ENCODE results near the gene HNRNPH2.

HNRNPH2 gene

DNA sequence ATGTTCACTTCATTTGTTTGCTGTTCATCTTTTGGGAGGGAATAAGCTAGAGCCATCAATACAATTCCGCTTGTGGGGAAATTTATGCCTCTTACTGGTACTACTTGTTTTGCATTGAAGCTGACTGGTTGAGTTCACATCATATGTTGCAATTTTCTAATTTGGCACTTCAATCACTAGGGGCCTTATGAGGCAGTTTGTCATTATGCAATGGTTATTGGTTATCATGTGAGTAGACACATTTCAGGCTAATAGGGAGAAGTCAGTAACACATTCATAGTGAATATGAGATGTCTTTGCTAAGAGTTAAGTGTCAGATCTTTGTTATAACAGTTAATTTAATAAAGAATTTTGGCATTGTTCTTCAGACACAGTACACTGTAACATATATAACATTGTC, 12.2 kb upstream of the HNRNPH2 start:
- DNase-seq (ENCODE audit: low spot score) (no peak), FAIRE-seq (no peak)

DNA sequence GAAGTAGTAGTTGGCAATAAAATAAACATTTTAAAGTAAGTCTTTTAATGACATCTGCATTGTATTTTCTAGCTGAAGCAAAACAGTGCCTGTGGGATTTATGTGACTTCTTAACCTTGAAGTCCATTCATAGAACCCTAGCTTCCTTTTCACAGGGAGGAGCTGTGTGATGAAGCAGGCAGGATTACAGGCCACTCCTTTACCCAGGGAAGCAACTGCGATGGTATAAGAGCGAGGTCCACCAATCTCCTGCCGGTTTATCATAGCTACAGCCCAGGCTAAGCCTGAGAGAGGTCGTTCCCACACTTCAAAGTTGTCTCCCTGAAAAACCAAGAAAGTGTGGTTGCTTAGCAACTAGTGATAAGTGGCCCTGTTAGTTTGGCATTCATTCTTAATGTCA, 10.2 kb upstream of the HNRNPH2 start:
- no peak for DNase-seq (ENCODE audit: low spot score)
- FAIRE-seq: no peak

DNA sequence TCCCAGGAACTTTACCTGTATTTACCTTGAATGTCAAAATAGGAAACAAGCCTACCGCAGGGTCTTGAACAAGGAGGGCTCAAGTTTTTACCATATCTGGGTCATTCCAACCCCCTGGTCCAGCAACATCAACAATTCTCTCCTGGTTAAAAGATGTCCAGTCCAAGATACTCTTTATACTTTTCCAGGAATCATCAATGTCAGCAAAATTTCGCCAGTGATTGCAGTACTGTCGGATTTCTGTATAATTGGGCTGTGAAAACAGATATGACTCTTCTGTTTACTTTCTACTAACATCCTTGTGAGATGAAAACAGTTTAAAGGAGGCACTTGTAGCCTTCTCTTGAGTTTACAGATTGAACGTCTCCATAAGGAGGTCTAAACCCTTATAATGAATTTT, 9.3 kb upstream of the HNRNPH2 start:
- DNase-seq (ENCODE audit: low spot score): no peak

DNA sequence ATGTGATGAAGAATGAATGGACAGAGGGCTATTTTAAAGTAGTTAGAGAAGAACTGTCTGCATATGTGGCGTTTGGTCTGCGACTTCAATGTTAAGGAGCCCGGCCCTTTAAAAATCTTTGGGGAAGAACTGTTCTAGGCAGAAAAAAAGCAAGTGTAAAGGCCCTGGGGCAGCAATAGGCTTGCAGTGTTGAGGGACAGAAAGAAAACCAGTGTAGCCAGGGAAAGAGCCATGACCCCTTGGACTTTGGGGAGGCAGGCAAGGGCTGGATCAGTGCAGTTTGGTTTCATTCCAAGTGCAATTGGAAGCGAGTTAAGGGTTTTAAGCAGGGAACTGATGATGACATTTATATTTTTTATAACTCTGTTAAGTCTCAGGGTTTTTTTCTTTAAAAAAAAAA, 8.2 kb upstream of the HNRNPH2 start:
- FAIRE-seq: no peak
- DNase-seq (ENCODE audit: low spot score): no peak

More for the DNA sequence above, 9.3 kb upstream of the HNRNPH2 start:
- FAIRE-seq: no peak

DNA sequence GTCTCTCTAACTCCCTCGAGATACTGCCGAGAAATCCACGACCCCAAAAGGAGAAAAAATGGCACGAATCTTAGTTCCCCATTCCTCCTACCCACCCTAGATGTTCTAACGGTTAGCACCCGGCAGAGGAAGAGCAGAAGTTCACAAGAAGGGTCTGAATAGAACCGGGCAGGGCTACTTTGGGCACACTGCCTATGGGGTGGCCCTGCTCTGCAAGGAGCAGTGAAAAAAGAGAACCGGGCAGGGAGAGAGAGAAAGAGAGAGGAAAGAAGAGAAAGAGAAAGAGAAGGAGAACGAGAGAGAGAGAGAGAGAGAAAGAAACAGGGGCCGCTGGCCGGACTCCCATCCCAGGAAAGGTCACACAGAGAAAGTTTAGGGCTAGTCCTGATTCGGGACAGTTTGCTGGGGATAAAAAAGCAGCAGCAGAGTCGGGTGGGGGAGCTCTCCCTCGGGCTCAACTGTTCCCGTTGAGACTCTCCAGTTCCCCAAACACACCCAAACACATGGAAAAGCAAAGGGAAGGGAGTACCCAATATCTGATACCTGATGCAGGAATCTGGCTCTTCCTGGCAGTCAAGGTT, 765 bp upstream of the HNRNPH2 start:
- FAIRE-seq (no peak), DNase-seq (ENCODE audit: low spot score) (no peak)

DNA sequence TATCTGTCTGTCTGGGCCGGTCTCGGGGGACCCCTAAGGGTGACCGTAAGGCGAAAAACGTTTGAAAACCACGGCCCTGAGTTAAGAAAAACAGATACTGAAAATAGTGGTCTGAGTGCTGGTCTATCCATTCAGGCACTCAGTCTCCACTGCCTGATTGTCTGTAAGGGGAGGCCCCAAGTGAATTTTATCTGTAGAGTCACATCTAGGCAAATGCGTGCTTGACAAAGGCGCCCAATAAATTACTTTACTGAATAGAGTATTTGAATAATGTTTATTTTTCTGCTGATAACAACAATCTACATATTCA, 465 bp downstream of the HNRNPH2 start:
- FAIRE-seq: no peak
- DNase-seq (ENCODE audit: low spot score): no peak

DNA sequence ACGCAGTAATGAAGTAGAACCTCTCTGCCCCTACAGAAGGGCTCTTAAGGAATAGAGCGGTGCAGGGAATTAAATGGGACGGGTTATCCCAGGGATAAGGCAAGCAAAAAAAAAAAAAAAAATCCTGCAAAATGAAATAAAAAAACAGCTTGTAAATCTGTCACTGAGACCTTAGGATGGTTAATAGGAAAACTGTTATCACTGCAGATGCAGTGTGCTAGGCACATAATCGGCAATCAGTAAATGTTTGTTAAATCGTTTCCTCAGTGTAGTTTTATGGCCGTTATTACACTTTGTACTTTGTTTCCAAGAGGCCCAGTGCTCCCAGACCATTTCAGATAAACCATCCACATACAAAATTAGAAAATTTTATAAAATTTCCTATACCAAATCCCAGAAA, 1.0 kb downstream of the HNRNPH2 start:
- FAIRE-seq: no peak
- no peak for DNase-seq (ENCODE audit: low spot score)

DNA sequence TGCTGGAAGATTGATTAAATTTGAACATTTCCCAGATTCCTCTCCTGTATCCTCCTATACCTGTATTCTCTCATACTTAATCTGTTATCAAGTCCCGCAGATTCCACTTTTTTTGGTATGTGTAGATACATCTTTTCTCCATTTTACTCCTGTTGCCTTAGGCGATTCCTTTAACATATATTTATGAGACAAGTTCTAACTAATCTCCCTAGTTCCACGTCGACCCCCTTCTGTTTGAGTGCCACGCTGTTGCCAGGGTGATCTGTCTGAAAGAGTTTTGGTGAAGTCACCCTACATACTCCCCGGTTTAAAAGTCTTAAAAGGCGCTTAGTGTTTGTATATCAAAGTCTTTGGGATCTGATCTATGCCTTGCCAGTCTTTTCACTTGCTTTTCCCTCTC, 2.4 kb downstream of the HNRNPH2 start:
- FAIRE-seq (no peak), DNase-seq (ENCODE audit: low spot score) (no peak)

DNA sequence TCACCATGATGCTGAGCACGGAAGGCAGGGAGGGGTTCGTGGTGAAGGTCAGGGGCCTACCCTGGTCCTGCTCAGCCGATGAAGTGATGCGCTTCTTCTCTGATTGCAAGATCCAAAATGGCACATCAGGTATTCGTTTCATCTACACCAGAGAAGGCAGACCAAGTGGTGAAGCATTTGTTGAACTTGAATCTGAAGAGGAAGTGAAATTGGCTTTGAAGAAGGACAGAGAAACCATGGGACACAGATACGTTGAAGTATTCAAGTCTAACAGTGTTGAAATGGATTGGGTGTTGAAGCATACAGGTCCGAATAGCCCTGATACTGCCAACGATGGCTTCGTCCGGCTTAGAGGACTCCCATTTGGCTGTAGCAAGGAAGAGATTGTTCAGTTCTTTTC, 4.0 kb downstream of the HNRNPH2 start:
- FAIRE-seq (no peak), DNase-seq (ENCODE audit: low spot score) (no peak)

DNA sequence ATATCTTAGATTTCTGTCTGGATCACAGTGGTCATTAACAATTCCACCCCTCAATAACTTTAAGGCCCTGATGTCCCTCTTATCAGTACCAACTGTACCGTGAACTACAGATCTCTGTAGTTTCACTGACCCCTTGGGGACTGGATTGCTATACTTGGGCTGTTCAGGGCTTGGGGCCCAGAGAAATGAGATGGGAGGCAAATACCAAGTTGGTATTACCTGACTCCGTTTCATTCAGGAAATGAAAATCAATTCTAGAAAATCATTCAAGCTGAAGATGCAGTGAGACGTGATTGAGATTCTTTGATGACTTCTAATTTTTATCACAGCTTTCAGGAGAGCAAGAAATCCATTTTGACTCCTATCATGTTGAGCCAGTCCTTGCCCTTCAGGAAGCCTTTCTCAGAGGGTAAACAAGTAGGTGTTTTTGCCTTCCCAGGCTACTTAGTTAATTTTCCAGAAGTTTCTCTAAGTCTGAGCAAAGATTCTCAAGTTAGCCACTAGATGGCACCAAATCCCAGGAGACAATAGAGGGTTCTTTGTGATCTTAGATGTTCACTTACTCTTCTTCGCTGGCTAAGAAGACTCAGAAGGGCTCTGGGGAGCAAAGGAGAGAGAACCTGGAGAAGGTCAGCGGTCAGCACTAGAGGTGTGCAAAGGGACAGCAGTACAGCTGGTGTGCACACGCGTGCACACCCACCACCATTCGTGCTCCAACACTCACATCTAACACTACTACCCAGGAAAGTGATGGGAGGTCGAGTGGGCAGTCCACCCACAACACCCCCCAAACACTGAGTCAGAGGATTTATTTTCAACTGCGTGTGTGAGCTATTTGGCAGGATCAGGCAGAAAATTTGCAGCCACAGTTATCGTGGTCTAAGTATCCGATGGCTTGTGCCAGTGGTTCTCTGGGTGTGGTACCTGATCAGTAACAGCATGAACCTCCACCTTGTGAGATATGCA, 7.4 kb downstream of the HNRNPH2 start:
- peak; percentile 44 for DNase-seq (ENCODE audit: low spot score)
- FAIRE-seq: no peak

DNA sequence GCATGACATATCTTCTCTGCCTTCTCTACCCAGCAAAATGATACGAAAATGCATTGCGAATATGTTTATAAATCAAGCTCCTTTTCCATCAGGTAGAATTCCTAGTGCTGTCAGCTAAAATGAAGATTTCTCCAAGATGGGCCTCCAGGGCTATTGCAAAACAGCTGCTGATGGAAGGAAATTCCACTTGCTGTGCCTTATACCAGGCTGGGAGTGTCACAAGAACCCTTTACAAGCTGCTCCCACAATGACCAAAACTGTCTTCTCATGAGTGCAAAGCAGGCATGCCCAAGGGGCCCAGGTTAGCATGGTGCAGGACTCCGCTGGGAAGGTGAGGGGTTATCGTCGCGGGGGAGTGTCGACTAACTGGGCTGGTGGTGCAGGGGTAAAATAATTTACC, 8.7 kb downstream of the HNRNPH2 start:
- no peak for FAIRE-seq
- no peak for DNase-seq (ENCODE audit: low spot score)

DNA sequence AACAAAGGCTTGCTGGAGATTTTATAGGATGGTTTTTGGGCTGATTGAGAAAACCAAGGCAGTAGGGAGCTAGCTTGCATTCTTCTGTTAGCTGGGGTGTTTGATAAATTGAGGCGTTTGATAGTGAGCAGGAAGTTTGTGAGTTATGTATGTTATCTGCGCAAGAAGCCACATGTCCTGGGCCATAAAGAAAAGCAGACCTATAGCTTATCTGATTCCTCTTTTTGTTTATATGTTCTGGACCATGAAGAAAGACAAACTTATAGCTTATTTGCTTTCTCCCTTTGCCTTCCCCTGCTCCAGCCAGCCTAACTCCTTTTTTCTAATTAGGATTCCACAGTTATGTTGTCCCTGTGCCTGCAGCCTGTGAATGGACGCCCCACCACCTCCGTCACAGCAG, 9.2 kb downstream of the HNRNPH2 start:
- FAIRE-seq (no peak), DNase-seq (ENCODE audit: low spot score) (no peak)

DNA sequence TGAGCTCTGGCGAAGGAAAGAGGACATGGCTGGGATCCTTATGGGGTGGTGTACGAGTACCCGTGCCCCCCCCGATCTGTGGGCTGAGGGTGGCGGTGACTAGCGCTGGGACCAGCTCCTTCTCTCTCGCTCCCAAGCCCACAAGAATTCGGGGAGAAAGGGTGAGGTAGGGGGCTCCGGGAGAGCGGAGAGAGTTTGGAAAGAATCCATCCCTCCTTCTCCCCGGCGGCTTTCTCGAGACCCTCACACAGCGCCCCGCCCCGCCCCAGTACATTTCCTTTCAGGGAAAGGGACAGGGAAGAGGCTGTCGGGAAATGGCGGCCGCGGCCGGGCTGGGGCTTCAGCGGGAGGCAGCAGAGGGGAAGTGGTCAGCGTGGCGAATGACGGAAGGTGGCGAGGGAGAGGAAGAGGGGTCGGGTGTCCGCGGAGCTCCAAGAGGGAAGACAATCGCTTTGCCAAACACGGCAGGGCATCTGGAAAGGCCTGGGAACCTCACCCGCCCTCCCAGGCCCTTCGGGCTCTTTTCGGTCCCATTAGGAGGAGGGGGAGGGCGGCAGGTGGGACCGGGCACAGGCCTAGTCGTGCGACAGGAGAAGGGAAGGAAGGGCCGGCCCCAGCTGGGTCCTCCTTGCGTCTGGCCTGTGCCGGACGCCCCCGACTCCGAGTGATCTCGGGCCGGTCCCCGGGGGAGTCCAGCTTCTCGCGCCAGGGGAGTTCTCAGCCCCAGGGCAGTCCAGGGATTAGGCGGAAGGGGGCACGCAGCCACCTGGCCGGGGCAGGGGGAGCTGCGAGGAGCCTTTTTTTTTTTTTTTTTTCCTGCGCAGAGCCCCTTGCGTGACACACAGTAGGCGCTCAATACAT, 10.2 kb downstream of the HNRNPH2 start:
- DNase-seq (ENCODE audit: low spot score) (peak; percentile 45), FAIRE-seq (no peak)

DNA sequence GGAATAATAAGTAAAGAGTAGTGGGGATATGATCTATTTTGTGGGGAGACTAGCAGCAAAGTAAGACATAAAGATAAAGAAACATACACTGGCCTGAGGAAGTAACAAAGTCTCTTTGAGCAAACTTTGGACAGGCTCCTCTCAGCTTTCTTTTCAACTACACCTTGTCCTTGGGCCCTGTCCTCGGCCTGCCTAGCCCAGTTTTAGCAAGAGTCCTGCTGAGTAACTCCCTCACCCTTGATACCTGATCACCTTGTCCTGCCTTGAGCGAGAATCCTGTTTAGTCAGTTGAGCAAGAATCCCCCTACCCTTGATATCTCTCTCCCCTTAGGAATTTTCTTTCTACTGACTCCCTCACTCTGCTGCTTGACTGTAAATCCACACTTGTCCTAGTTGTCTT, 11.5 kb downstream of the HNRNPH2 start:
- FAIRE-seq (no peak), DNase-seq (ENCODE audit: low spot score) (no peak)

DNA sequence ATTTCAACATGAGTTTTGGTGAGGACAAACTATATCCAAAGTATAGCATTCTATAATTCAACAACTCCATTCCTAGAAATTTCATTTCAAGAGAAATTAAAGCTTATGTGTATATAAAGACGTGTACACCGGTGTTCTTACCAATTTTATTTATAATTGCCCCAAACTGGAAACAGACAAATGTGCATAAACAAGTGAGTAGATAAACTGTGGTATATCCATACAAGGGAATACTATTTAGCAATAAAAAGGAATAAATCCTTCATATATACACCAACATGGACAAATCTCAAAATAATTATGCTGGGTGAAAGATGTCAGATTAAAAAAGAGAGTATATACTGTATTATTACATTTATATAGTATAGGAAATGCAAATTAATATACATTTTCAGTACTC, 19.9 kb downstream of the HNRNPH2 start:
- FAIRE-seq: no peak

DNA sequence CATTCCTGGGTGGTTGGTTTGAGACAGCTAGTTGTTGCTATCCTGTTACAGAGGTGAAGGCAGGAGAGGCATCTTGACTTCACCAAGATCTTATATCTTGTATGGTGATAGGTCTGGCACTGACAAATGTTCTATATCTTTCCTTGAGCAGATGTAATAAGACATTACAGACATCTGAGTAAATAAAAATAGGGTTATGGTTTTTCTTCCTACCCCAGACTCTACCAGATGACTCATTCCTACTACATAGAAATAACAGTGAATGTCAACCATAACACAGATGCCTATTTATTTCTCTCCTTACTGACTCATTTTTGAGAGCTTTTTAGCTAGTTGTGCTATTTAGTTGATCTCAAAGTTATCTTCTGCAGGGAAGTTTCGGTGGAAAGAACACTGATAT, 21.9 kb downstream of the HNRNPH2 start:
- DNase-seq (ENCODE audit: low spot score) (no peak), FAIRE-seq (no peak)

More for the DNA sequence above, 19.9 kb downstream of the HNRNPH2 start:
- DNase-seq (ENCODE audit: low spot score): no peak

DNA sequence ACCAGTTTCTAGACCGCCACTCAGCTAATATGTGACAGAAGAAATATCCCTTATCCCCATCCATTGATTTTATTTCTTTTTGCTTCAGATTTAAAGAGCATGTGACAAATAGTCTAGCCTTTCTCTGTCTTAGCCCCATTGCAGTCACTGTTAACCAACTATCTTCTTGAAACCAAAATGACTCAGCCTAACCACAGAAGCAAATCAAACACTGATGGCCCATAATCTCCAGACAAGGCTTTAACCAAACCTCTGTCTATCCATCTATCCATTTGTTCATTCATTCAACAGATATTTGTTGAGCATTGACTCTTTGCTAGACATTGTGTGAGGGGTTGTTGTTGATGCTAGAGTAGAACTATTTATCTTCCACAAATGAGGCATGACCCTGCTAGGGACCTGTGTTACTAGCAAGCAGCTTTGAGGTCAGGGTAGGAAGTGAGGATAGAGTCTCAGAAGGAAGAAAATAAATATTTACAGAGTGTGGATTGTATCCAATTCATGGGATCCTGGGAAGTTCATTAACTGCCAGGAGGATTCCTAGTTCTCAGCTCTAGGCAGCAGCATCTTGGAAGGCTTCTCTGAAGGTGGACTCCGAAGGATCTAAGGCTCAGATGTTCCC, 22.5 kb downstream of the HNRNPH2 start:
- no peak for FAIRE-seq
- DNase-seq (ENCODE audit: low spot score): no peak

DNA sequence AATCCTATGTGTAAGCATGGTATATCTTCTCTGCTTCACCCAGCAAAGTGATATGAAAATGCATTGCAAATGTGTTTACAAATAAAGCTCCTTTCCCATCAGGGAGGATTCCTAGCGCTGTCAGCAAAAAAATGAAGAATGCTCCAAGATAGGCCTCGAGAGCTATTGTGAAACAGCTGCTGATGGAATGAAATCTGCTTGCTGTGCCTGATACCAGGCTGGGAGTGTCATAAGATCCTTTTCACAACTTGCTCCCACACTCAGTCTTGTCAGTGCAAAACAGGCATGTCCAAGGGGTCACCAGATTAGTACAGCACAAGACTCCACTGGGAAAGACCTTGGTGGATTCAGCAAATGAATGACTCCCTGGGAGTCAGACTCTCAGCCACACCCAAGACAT, 34.1 kb downstream of the HNRNPH2 start:
- no peak for FAIRE-seq

DNA sequence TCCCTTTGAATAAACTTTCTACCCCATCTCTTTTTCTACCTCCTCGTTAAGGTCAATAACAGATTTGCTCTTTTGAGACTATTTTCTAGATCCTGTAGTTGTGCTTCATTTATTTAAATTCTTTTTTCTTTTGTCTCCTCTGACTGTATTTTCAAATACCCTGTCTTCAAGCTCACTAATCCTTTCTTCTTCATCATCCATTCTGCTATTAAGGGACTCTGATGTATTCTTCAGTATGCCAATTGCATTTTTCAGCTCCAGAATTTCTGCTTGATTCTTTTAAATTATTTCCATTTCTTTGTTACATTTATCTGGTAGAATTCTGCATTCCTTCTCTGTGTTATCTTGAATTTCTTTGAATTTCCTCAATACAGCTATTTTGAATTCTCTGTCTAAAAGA, 41.3 kb downstream of the HNRNPH2 start:
- DNase-seq (ENCODE audit: low spot score): no peak
- FAIRE-seq: no peak

More for the DNA sequence above, 34.1 kb downstream of the HNRNPH2 start:
- no peak for DNase-seq (ENCODE audit: low spot score)

DNA sequence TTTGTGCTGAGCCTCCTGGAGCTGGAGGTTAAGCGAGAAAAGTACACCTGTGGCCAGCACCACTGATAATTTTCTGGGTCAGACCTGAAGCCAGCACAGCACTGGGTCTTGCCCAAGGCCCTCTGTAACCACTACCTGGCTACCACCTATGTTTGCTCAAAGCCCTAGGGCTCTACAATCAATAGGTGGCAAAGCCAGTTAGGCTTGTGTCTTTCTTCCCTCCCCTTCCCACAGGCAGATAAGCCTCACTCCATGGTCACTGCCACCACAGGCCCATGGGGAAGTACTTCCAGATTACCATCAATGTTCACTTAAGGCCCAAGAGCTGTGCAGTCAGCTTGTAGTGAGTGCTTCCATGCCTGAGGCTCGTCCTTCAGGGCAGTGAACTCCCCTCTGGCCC, 42.1 kb downstream of the HNRNPH2 start:
- FAIRE-seq: no peak

DNA sequence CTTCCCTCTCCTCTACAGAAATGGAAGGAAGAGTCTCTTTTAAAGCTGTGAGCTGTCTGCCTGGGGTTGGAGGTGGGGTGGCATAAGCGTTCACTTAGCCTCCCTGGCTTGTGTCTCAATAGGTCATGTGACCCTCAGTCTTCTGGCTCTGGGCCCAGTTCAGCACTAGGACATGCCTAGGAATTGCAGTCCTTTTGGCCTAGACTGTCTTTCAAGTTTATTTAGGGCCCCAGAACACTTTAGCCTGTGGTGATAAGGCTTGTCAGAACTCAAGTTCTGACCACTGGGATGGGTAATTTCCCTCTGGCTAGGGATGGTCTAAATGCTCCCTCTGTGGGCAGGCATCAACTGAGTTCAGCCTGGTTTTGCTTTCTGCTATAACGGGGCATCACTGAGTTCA, 42.9 kb downstream of the HNRNPH2 start:
- no peak for FAIRE-seq
- no peak for DNase-seq (ENCODE audit: low spot score)

More for the DNA sequence above, 42.1 kb downstream of the HNRNPH2 start:
- no peak for DNase-seq (ENCODE audit: low spot score)

DNA sequence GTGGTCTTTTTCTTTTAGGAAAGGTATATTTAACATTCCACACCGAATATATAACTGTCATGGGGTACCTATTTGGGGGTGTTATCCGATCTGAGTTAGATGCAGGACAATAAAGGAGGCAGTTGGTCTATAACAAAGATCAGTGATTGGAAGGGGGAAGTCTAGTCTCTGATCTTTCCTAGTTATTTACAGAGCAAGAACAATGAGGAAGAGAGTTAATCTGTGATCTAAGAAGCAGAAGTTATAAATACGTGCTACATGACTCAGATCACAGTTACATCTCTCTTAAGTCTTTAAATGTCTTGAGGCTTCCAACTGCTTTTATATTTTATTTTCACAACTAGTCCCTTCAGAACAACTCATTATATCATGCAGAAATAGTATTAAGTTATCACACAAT, 44.0 kb downstream of the HNRNPH2 start:
- DNase-seq (ENCODE audit: low spot score): no peak
- no peak for FAIRE-seq

Data from urothelium cell line (cell line).